Adipose tissue (tissue), 3 donors: ENCODE measurements around the gene AKAP6. TPM values are rescaled to one million over a fixed set of nuclear protein-coding genes. Genes with fewer than 3 reads are reported as not detected.
"Not testable (repeated sequence)": the region's sequence is repeated elsewhere in the genome, so short reads cannot be mapped to it uniquely, and the experiment has no call there.

Source experiments
- H3K27ac ChIP-seq: one replicate; pipeline ENCODE4 v1.5.1; 2013; ENCODE audit warnings: low read depth, low read length
- WGBS, 3 donors: extraction: QIAGEN DNeasy Blood & Tissue Kit; methylation state at CpG; one replicate each; pipeline ENCODE4 v1.1.7; 2013; 5-methylcytosine and 5-hydroxymethylcytosine counted together
- polyA plus RNA-seq, 3 donors: library from polyadenylated mRNA; stranded (reverse); fragments of 200-250 nt; gene quantifications; one replicate each; pipeline ENCODE4 v1.2.3, GENCODE V29; 2013
- donor health status: healthy with polysubstance abuse.
- donor health status: Bipolar disorder and iron deficiency.
- donor health status: healthy.

The AKAP6 gene
- polyA plus RNA-seq, 3 donors: 0.27 to 1.9 (median 0.29) TPM

DNA sequence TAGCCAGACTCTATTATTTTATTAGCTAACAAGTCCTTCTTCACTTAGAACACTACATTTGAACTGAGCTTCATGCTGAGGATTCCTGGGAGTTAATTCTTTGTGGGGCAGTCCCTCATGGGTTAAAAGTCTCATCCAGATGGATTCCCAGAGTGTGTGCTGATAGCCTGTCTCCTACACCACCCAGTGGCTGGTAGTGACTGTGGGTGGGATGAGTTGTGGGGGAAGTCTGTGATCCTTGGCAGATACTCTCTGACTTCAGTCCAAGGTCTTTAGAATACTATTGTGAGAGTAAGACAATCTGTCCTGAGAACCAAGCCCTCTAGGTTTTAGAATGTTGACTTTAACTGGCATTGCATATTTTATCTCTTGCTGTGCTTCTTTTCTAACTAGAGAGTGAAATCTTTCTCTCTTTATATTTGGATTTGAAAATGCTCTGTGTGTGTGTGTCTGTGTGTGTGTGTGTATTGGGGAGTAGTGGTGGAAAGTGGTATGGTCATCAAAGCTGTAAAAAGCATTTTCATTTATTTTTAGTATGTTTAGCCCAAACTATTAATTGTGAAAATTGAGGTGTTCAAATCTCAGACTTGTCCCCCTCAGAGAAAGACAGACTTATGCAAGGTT, 37.3 kb downstream of the AKAP6 start:
- H3K27ac ChIP-seq: no peak overlapping the region

DNA sequence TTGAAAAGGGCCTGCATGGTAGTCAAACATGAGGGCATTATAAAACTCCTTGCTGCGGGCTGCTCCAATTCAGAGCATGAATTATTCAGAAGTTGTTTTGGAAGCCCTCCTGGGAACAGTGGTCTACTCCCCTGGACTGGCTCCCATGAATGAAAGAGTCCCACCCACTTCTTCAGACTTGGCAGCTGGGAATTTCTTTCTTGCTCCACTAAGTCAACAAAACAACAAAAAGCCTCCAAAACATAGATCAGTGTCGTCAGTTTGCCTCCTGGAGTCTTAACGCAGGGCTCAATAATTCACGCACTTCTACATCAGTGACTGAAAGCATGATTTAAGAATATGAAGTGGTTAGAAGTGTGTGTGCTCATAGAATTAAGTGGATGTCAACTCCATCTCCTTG, 37.9 kb downstream of the AKAP6 start:
- no peak overlapping the region for H3K27ac ChIP-seq
- WGBS, 3 donors: 51 to 68% (median 65%) methylated on average over 4 of the region's 4 CpGs

- H3K27ac ChIP-seq: no peak overlapping the region
Measured at GRCh38 chr14:32367516-32367915, 38.4 kb downstream of the AKAP6 start.

DNA sequence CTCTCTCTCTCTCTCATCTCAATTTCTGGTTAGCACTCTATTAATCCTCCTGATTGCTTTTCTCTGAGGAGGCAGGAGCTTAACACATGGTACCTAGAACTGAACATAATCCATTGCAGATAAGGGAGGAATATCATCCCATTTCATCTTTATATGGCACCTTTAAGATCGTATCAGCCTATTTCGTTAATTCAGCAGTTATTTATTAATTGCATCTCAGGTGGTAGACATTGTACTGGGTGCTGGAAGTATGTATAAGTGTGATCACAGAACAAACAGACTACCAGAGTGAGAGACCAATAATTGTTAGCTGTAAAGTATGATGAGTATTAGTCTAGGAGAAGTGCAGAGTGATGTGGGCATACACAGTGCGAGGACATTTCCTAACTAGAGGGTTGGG, 39.0 kb downstream of the AKAP6 start:
- H3K27ac ChIP-seq: no peak overlapping the region
- 92 to 96% (median 93%) methylated on average over 3 of the region's 3 CpGs for WGBS, 3 donors

- WGBS, 3 donors: 37 to 74% (median 47%) methylated on average over 1 of the region's 1 CpG
- H3K27ac ChIP-seq: no peak overlapping the region
Measured at GRCh38 chr14:32370714-32371113, 41.6 kb downstream of the AKAP6 start.

- WGBS, 3 donors: 53 to 64% (median 56%) methylated on average over 2 of the region's 2 CpGs
- no peak overlapping the region for H3K27ac ChIP-seq
Measured at GRCh38 chr14:32372154-32372553, 43.1 kb downstream of the AKAP6 start.

- H3K27ac ChIP-seq: not testable (repeated sequence)
- 82 to 87% (median 84%) methylated on average over 3 of the region's 3 CpGs for WGBS, 3 donors
Measured at GRCh38 chr14:32373174-32373573, 44.1 kb downstream of the AKAP6 start.

- no peak overlapping the region for H3K27ac ChIP-seq
- 69 to 73% (median 72%) methylated on average over 3 of the region's 3 CpGs for WGBS, 3 donors
Measured at GRCh38 chr14:32374155-32374554, 45.1 kb downstream of the AKAP6 start.

- H3K27ac ChIP-seq: no peak overlapping the region
- WGBS, 3 donors: 79 to 91% (median 90%) methylated on average over 2 of the region's 2 CpGs
Measured at GRCh38 chr14:32375663-32376062, 46.6 kb downstream of the AKAP6 start.

GRCh38 chr14:32377046-32377646, 48.0 kb downstream of the AKAP6 start:
- H3K27ac ChIP-seq: no peak overlapping the region
- WGBS, 3 donors: 82 to 89% (median 85%) methylated on average over 5 of the region's 5 CpGs

DNA sequence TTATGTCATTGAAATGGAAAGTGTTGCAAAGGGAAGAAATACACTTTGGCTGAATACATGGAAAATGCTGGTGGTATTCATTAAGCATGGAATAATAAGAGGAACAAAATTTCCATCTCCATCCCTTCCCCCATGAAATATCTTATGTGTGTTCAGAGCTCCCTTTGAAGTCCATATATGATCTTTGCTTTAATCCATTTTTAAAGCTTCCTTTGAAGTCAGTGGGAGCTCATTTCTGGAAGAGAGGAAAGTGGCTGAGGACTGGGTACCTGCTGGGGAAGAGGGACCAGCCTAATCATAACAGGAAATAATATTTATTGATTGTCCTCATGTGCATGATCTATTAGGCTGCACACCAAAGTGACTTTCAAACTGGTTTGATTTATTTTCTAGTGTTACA, 49.2 kb downstream of the AKAP6 start:
- no peak overlapping the region for H3K27ac ChIP-seq

- WGBS, 3 donors: 87 to 92% (median 89%) methylated on average over 1 of the region's 1 CpG
Measured at GRCh38 chr14:32379447-32379846, 50.3 kb downstream of the AKAP6 start.

GRCh38 chr14:32381869-32382268, 52.8 kb downstream of the AKAP6 start:
- 83% methylated on average over 2 of the region's 2 CpGs for WGBS, 3 donors
- H3K27ac ChIP-seq: no peak overlapping the region

More at GRCh38 chr14:32379447-32379846, 50.3 kb downstream of the AKAP6 start:
- H3K27ac ChIP-seq: no peak overlapping the region

GRCh38 chr14:32382704-32383103, 53.6 kb downstream of the AKAP6 start:
- WGBS, 3 donors: 83 to 100% (median 100%) methylated on average over 1 of the region's 1 CpG
- no peak overlapping the region for H3K27ac ChIP-seq

- 90 to 92% (median 91%) methylated on average over 3 of the region's 3 CpGs for WGBS, 3 donors
Measured at GRCh38 chr14:32383364-32384009, 54.4 kb downstream of the AKAP6 start.

DNA sequence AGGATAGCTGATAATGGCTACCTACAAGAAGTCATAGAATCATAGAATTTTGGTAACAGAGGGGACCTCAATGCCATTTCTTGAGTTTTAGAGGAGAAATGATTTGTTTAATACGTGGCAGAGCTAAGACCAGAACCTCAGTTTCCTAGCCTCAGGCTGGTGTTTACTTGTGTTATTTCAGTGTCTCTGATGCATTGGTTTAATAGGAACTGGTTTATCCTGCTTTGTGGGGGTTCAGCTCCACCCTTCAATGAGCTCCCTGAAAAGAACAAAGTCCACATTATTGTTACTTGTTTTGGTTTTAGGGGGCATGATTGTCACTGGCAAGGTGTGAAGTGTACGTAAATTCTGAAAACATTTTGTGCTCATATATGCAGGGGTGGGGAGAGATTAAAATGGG, 55.4 kb downstream of the AKAP6 start:
- H3K27ac ChIP-seq: no peak overlapping the region
- WGBS, 3 donors: 84 to 88% (median 86%) methylated on average over 2 of the region's 2 CpGs

More at GRCh38 chr14:32383364-32384009, 54.4 kb downstream of the AKAP6 start:
- H3K27ac ChIP-seq: no peak overlapping the region

DNA sequence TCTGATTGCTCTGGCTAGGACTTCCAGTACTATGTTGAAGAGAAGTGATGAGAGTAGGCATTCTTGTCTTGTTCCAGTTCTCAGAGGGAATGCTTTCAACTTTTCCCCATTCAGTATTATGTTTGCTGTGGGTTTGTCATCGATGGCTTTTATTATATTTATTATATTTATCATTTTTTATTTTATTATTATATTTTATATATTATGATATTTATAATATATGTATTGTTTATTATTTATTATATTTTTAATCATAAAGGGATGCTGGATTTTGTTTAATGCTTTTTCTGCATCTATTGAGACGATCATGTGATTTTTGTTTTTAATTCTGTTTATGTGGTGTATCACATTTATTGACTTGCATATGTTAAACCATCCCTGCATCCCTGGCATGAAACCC, 58.2 kb downstream of the AKAP6 start:
- WGBS, 3 donors: 83 to 93% (median 88%) methylated on average over 2 of the region's 2 CpGs
- H3K27ac ChIP-seq: not testable (repeated sequence)

- H3K27ac ChIP-seq: no peak overlapping the region
- 85 to 90% (median 85%) methylated on average over 1 of the region's 1 CpG for WGBS, 3 donors
Measured at GRCh38 chr14:32393119-32393518, 64.0 kb downstream of the AKAP6 start.

- no peak overlapping the region for H3K27ac ChIP-seq
- WGBS, 3 donors: 77 to 92% (median 88%) methylated on average over 1 of the region's 1 CpG
Measured at GRCh38 chr14:32394038-32394437, 64.9 kb downstream of the AKAP6 start.

- H3K27ac ChIP-seq: no peak overlapping the region
Measured at GRCh38 chr14:32396885-32397284, 67.8 kb downstream of the AKAP6 start.
